ENCODE measurements around the gene HDAC9.

DNA sequence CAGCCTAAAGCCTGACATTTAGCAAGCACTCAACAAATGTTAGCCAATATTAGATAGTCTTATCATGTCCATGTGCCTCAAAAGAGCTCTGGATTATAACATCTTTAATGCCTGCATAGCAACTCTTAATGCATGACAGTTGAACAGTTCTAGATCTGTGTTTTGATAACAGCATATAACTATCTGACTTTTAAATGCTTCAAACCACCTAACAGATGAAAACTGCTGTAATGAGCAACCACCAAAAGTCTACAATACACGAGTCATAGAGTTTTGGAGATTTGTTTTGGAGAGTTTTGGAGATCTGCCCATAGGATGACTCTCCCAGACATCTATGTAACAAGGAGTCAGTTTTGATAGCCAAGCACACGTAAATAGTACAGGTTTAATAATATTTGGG lies 394.6 kb downstream of the HDAC9 start:
- TF ChIP-seq CTCF (IDR thresholded peaks at IDR 0.05): no peak
- no peak for TF ChIP-seq POLR2AphosphoS5 (IDR thresholded peaks at IDR 0.05)
